Inflammatory macrophage (primary cell): ENCODE results near the gene CHST6.
A peak's percentile ranks its signal among the peaks of the same experiment; 100 is the strongest.
"Not testable (repeated sequence)": the region's sequence is repeated elsewhere in the genome, so short reads cannot be mapped to it uniquely, and the experiment has no call there.

Experiments
- DNase-seq, 2 donors: peaks; one replicate each; pipeline ENCODE4 v3.0.0-alpha.2; 2020 to 2022

CHST6 gene

DNA sequence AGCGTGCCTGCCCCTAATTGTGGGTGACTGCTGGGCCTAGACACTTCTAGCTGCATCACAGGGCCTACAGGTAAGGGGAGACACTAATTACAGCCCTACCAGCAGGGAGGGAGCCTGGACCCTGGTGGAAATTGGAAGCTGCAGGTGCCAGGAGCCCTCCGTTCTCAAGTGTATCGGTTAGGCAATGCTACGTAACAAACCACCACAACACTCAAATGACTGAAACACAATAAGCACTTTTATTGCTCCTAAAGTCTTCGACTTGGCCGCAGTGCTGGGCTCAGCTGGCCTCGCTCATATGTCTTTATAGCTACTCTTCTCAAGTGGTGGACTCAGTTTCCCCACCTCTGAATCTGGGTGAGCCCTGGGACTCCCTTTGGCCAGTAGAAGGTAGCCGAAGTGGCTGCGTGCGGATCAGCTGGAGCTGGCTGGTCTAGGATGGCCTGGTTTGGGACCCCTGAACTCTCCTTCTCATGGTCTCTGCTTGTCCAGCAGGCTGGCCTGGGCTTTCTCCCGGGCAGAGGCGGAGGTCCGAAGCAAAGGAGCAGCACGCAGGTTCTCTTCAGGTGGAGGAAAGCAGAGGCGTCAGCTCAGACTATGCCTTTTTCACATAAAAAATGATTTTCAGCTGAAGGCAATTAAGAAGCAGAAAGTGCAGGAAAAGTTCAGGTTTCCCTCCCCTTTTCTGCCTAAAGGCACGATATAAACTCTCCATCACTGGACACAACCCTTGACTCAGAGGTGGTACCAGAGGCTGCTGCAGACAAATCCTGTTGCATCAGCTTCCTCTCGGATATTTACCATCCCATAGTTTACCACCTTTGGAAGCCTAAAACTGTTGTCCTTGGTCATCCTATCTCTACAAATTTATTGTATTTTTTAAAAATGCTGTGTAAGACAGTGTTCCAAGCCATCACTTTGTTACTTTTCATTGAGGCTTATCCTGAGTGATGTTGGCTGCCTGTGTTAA is 22.0 kb downstream of the CHST6 start:
- no peak for DNase-seq

DNA sequence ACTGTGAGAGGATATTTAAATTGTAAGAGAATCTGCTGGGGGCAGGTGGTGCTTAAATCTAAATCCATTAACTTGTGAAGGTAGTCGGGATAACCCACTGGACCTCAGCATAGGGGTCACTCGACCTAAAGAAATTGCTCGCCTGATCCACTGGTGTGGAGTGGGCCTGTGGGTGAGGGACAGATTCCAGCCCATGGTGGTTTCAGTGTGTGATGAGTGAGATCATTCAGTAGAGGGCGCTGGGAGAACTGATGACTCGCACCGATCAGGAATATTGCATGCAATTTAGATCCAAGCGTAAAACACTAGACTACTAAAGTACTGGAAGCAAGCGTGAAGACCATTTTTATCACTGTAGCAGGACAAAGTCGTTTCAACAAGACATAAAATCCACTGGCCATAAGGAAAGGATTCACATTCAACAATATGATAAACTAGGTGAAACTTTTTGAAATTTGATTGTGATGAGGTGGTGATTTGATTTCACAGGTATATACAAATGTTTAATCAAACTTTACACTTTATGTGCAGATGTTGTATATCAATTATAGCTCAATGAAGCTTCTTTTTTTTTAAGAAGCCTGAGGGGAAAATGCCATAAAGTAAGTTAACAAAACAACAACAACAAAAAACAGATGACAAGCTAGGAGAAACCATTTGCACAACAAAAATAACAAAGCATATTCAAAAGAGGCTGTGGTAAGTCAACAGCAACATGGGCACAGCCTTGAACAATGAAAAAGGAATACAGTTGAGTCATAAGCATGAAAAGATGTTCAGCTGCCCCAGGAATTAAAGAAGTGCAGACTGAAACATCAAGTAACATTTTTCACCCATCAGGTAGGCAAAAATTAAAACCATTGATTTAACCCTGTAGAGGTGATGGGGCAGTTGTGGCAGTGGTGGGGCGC is 23.3 kb downstream of the CHST6 start:
- peak; percentile 67 to 68 for DNase-seq

DNA sequence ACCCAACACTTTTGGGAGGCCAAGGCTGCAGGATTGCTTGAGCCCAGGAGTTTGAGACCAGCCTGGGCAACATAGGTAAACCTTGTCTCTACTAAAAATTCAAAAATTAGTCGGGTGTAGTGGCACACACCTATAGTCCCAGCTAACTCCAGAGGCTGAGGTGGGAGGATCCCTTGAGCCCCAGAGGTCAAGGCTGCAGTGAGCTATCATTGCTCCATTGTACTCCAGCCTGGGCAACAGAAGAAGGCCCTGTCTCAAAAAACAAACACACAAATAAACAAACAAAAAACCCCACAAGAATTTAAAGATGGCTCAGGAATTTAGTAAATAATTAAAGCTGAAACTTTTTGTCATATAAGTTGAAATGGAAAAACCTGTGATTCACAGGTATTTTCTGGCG is 28.5 kb downstream of the CHST6 start:
- no peak for DNase-seq

DNA sequence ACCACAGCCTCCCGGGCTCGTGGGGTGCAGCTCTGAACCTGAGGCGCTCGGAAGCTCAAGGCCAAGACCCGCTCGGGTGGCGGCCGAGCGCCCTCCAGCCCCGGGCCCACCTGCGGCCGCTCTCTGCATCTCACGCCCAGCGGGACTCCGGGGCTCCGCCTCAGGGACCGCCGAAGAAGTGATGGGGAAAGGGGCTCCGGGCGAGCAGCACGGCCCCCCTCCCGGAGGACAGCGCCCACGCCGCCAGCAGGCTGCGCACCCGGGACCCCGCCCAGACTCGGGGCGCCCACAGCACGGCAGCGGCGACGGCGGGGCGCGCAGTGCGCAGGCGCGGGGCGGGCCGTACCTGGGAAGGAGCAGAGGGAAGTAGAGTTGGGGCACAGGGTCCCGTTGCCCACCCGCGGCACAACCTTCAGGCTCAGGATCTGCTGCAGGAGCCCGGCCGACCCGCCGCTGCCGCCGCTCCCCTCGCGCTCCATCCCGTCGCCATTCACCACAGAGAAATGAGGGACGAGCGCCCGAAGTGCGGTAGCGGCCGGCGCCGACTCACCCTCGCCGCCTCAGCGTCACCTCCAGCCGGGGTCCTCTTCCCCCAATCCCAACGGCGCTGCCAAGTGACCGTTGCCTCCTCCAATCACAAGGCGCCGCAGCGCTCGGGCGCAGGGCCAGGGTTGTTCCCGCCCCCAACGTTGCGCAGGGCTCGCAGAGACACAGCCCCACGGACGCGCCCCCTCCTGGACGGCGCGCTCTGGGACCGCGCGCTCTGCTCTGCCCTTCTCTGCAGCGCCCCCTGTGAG is 30.9 kb downstream of the CHST6 start, which contains the start of gene TMEM170A:
TMEM170A (minus strand) TSS at position 568 of the 797 bp plus-strand sequence; CDS start at position 479, 89 bp downstream.
- peak; percentile 99 for DNase-seq

DNA sequence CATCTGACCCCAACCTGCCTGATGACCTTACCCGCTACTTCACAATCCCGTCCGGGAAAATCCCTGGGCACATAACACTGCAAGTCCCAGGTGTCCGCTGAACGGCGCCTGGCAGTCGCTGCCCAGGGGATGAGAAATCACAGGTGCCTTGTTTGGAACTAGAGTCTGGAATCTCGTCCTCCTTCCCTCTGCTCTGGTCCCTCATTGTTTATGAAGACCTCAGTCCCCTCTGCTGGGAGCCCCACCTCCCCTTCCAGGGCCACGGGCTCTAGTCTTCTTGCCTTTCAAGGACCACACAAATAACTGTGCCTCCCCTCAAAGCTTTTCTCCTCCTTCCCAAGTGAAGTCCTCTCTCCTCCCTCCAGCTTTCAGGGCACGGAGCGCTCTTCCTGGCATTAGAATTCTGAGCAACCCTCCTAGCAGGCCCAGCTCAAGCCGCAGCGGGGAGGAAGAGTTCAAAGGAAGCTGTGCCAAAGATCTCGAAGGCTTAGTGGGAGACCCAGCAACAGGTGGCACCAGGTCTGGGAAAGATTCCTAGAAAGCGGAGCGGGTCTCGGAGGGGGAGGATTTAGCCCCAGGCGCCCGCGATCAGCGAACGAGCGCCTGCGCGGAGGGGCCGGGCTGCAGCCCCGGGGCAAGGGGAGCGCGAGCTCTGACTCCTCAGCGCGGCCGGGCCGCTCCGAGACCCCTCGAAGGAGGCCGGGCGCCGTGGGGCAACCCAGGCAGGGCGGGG is 31.7 kb downstream of the CHST6 start:
- DNase-seq: not testable (repeated sequence)

DNA sequence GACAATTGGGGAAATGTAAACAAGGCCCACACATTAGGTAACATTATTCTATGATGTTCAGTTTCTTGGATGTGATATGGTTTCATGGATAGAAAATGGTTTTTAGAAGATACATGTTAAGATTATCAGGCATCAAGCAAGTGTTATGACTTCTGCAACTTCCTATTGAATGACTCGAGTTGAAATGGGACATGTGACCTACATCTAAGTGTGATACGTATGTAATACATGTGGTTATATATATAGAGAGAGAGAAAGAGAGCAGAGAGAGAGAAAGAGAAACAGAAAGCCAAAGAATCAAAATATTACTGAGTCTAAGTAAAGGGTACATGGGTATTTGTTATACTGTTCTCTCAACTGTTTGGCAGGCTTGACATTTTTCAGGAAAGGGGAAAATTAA is 32.4 kb downstream of the CHST6 start:
- peak; percentile 34 to 44 for DNase-seq

DNA sequence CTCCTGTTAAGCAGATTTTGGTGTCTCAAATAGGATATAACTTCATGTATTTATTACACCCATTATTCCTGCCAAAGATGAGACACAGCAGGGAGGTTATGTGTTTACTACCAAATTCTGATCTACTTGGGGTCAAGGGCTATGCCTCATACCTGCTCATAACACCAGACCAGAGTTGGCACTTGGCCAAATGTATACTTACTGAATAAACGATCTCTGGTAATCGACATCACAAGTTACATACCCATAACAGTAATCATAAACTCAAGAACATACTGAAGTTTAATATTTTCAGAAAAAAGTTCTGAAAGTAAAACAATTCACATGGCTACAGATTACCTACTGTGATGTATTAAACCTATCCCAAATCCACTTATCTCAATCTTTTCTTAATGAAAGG is 33.7 kb downstream of the CHST6 start:
- DNase-seq: no peak

DNA sequence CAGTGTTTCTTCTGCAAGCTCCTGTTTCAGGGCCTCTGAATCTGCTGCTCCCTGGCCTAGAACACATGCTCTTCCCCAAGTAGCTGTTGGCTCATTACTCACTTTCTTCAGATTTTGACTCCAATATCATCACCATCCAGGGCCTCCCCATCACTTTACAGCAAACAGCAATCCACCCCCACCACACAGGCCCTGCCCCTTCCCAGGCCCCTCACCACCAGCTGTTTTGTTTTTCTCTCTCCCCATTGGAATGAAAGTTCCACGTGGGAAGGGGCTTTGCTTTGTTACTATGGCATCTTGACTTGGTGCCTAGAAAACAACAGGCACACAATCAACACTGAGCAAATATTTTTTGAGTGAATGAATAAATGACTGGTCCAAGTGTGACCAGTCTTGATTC is 34.8 kb downstream of the CHST6 start:
- DNase-seq: no peak

DNA sequence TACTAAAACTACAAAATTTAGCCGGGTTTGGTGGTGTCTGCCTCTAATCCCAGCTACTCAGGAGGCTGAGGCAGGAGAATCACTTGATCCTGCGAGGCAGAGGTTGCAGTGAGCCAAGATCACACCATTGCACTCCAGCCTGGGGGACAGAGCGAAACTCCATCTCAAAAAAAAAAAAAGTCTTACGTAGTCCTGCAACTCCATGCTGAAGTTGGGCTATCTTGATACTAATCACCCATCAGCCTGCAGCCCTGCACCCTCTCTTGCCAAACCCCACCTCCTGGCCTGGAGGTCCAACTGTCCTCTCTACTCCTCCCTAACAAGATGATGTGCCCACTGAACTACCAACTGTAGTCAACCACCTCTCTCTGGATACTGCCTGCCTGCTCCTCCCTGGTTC is 35.5 kb downstream of the CHST6 start:
- no peak for DNase-seq

DNA sequence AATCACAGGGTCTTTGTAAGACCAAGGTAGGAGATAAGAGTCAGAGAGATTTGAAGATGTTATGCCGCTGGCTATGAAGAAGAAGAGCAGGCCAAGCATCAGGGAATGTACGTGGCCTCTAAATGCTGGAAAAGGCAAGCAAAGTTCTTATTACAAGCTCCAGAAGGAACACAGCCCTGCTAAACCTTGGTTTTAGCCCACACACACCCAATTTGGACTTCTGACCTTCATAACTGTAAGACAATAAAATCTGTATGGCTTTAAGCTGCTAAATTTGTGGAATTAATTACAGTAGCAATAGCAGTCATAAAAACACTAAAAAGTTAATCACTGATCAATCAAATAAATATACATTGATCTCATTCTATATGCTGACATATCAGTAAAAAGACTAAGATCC is 36.8 kb downstream of the CHST6 start:
- DNase-seq: no peak

DNA sequence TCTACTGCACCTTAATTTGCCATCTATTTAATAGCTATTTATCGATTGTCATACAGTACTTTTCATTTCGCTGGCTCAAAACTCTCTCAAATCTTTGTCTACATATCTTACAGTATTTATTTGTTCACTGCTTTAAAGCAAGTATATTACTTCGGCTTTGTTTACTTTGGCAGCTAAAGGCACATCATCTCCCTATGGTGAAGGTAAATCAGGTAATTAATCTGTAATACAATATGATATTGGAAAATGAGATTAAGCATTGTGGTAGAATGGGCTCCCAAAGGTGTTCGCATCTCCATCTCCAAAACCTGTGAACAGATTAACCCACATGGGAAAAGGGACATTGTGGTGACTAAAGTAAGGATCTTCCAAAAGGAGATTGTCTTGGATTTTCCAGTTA is 37.2 kb downstream of the CHST6 start:
- DNase-seq: no peak

DNA sequence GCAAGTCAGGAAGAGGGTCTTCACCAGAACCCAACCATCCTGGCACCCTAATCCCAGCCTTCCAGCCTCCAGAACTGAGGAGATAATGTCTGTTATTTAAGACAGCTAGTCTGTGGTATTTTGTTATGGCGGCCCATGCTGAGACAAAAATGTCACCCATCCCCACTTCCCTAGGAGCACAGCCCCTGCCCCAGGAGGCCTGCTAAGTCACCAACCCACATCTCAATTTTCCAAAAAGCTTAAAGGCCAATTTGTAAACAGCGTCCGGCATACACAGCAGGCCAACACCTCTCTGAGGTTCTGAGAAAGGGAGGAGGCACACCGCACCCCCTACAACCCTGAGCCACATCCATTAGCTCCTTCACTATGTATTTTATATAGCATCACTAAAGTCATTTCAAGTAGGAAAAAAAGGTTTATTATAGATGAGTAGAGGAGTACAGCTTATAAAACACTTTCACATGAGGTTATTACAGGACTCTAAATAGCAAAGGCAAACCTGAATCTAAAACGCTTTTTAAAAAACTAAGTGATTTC is 37.7 kb downstream of the CHST6 start:
- DNase-seq: no peak

DNA sequence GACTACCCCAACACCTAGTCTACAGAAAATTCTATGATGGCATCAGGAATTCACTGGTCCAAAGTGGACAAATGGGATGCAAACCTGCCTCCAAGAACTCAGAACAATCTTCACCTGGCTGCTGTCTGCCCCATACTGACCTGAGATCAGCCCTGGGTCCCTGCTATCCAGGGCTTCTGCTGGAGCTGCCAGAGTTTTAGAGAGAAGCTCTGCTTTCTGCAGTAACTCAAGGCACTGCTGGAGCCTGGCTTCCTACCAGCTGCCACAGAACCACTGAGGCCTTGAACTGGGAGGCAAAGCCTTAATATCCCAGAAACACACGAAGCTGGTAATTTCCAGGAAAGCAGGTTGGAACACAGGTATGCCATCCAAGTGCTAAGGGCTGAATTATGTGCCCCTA is 38.3 kb downstream of the CHST6 start:
- no peak for DNase-seq

DNA sequence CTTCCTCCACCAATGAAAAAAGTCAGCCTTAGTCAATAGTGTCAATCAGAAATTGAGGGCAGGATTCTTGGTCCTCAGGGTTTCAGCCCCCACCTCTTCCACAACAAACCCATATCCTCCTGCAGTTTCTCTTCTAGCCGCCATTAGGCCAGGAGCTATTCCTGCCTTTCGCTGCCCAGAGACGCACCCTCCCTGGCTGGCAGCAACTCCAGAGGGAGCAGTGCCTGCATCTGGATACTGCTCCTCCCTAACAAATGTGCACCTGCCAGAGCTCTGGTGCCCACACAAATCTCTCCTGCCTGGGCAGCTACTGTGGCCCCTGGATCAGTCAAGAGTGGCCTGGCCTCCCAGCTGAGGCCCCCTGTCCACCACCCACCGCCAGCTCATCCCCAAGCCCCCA is 38.8 kb downstream of the CHST6 start:
- not testable (repeated sequence) for DNase-seq

DNA sequence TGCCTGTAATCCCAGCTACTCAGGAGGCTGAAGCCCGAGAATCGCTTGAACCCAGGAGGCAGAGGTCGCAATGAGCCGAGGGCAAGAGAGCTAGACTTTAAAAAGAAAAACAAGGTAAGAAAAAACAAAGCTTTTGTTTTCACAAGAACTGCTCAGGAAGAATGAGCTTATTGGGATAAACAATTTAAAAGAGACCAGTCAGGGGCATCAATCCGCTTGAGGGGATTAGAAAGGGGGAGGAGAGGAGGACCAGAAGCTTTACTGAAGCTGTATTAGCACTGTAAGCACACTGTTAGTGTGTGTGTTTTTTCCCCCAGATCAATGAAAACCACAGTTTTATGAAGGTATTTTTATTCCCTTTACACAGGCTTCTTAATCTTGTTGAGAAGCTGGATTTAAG is 39.6 kb downstream of the CHST6 start:
- DNase-seq: no peak

DNA sequence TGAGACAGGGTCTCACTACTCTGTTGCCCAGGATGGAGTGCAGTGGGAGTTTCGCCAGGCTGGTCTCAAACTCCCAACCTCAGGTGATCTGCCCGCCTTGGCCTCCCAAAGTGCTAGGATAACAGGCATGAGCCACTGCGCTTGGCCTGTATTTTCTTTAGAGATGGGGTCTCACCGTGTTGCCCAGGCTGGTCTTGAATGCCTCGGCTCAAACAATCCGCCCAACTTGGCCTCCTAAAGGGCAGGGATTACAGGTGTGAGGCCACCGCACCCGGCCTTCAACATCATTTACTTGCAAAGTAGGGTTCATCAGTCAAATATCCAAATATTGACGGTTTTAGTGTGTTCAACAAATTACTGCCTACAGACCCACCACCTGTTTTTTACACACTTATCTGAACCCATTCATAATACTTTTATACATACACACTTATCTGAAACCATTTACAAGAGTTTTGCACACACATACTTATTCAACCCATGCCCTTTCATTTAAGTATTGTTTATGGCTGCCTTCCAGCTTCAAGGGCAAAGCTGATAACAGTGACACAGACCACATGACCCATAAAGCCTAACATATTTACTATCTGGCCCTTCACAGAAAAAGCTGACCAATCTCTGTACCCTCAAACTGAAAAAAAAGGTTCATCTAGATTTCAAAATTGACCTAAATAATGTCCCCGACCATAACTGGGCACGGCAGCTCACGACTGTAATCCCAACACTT is 42.6 kb downstream of the CHST6 start:
- DNase-seq: no peak

DNA sequence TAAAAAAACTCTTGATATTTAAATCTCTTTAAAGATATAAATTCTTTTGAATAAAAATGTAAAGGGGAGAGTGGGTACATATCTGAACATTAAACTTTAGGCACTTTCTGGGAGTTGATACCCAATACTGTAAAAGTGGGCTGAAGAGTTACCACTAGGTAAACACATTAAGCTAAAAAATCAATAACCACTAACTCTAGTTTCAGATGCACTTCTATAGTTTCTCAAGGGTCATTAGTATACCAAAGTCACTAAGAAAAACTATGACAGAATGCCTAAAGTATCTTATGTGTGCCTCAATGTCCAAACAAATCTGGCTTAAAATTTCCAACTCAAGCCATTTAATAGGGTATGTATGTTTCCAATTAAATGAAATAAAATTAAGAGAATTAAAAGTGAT is 48.8 kb downstream of the CHST6 start:
- no peak for DNase-seq

DNA sequence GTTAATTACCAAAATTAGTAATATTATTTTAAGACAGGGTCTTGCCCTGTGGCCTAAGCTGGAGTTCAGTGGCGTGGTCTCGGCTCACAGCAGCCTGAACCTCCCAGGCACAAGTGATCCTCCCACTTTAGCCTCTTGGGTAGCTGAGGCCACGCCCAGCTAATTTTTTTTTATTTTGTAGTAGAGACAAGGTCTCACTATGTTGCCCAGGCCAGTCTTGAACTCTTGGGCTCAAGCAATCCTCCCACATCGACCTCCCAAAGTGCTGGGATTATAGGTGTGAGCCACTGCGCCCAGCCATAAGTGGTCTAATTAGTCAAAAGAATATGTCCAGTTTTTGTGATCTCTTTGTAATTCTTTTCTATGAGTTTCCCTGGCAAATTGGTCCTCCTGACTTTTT is 49.9 kb downstream of the CHST6 start:
- DNase-seq: no peak

DNA sequence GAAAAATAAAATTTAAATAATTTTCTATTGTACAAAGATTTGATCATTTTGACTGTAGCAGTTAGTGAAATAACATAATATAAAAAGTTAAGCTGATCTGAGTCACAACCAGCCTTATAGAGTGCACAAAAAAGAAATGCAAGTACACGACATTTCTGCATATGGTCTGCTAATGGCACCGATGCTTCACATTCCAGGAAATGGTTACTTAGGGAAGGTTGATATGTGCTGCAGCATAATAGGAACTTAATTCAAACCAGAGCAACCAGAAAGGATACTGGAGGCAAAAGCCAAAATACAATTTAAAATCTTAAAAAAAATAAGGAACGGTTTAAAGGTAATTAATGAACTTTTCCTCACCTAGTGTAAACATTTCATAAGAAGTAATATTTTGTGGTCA is 51.9 kb downstream of the CHST6 start:
- DNase-seq: no peak

DNA sequence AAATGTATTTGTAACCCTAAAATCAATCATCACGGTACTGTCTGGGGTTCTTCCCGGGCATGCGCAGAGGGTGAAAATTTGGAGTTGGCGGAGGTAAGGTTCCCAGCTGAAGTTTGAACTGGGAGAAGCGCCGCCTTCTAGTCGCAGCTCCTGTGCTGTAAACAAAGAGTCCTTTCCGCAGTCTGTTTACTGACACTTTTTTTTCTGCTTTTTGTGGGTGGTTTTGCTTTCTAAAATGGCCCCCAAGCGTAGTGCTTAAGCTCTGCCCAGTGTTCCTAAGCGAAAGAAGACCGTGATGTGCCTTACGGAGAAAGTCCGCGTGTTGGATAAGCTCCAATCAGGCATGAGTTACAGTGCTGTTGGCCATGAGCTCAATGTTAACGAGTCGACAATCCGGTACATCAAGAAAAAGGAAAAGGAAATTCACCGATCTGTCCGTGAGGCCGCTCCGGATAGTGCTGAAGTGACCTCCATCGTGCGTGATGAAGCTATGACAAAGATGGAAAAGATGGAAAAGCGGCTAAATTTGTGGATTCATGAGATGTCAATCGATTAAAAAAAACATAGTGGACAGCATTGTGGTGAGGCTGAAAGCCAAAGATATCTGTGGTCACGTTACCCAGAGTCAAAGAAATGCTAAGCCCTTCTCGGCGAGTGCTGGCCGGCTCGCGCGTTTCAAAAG is 61.4 kb downstream of the CHST6 start:
- DNase-seq: peak; percentile 91
